AG09319 (cell line): ENCODE measurements around the gene ZNF800.

ENCODE experiments used
- DNase-seq: peaks from one replicate; pipeline ENCODE4 v3.0.0-alpha.2; 2010; ENCODE audit warnings: low read depth; ENCODE audit errors: extremely low read depth
- CTCF ChIP-seq: IDR thresholded peaks from 2 replicates; pipeline ENCODE4 v1.5.1; 2011; ENCODE audit warnings: low read depth, mild to moderate bottlenecking, inconsistent platforms, low read length, moderate library complexity

ZNF800 gene

GRCh38 chr7:127362364-127363027 lies 30.0 kb downstream of the ZNF800 start:
- no peak for TF ChIP-seq CTCF
- no peak for DNase-seq

- DNase-seq = no peak
- no peak for TF ChIP-seq CTCF
These were observed 30.8 kb downstream of the ZNF800 start for GRCh38 chr7:127361736-127362135.

DNA sequence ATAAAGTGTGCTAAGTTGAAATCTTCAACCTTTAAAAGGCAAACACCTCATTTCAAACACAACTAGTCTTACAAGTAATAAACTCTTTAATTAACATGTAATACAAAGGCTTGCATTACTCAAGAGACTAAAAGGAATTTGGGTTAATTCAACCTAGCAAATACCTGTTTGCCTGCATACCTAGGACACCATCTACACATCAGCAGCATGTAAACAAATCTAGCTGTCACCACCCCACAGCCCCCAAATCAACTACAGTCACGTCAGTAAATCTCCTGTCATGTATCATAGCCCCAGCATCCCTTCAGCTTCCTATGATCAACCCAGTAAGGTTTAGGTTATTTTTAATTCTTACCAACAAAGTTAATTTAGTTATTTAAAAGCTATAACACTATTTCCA lies 33.5 kb downstream of the ZNF800 start:
- DNase-seq = no peak
- no peak for TF ChIP-seq CTCF

GRCh38 chr7:127353897-127354296 lies 38.6 kb downstream of the ZNF800 start:
- TF ChIP-seq CTCF = no peak
- DNase-seq = no peak

GRCh38 chr7:127350586-127350985 lies 41.9 kb downstream of the ZNF800 start:
- no peak for DNase-seq
- no peak for TF ChIP-seq CTCF

DNA sequence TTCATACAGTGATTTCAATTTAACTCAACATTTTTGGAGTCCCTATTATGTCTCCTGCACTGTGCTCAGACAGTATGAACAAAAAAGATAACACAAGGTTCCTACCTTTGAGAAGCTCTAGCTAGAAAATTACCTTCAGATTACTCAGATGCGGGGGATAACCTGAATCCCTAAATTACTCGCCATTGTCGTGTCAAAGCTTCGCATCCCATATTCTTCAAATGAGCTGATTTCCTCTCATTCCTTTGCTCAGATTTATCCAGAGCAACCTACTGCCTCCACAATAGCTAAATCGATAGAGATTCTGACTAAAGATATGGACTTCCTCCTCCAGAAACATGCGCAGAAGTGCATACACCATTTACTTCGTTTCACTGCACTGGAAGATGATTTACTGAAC lies 42.6 kb downstream of the ZNF800 start:
- TF ChIP-seq CTCF = no peak
- no peak for DNase-seq

- TF ChIP-seq CTCF = no peak
- no peak for DNase-seq
These were observed 44.3 kb downstream of the ZNF800 start for GRCh38 chr7:127348247-127348631.
